ENCODE data around the gene SEL1L3. TPM values are rescaled to one million over a fixed set of nuclear protein-coding genes. Genes with fewer than 3 reads are reported as not detected.

SEL1L3 gene
- total RNA-seq, 1 donor: 83.5 TPM

GRCh38 chr4:25807102-25807728 lies 55.6 kb downstream of the SEL1L3 start:
- H3K4me3 ChIP-seq (ENCODE audit: low read depth, low read length): no peak overlapping the region
- DNase-seq (ENCODE audit: low read depth): no peak
- TF ChIP-seq CTCF (IDR thresholded peaks at IDR 0.05; ENCODE audit: insufficient read depth, low read length): no peak

GRCh38 chr4:25805255-25805860 lies 57.4 kb downstream of the SEL1L3 start:
- DNase-seq (ENCODE audit: low read depth): no peak
- no peak overlapping the region for H3K4me3 ChIP-seq (ENCODE audit: low read depth, low read length)
- TF ChIP-seq CTCF (IDR thresholded peaks at IDR 0.05; ENCODE audit: insufficient read depth, low read length): no peak

DNA sequence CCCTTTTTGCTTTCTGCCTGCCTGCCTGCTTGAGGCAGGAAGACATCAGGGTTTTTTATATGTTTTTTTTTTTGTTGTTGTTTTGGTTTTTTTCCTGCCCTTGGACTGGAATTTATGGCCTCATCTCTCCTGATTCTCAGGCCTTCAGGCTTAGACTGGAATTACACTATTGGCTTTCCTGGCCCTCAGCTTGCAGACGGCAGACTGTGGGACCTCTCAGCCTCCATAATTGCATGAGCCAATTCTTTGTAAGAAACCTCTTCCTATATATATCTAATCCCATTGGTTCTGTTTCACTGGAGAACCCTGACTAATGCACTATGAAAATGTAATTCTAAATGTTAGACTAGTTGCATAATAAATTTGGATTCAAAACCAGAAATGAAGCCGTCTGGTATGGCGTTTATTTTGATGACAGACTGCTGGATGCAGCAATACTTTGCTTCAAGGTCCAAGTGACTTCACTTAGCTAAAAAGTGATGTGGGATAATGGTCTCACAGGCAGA lies 59.0 kb downstream of the SEL1L3 start:
- DNase-seq (ENCODE audit: low read depth): no peak
- TF ChIP-seq CTCF (IDR thresholded peaks at IDR 0.05; ENCODE audit: insufficient read depth, low read length): peak; percentile 8
- H3K4me3 ChIP-seq (ENCODE audit: low read depth, low read length): no peak overlapping the region

DNA sequence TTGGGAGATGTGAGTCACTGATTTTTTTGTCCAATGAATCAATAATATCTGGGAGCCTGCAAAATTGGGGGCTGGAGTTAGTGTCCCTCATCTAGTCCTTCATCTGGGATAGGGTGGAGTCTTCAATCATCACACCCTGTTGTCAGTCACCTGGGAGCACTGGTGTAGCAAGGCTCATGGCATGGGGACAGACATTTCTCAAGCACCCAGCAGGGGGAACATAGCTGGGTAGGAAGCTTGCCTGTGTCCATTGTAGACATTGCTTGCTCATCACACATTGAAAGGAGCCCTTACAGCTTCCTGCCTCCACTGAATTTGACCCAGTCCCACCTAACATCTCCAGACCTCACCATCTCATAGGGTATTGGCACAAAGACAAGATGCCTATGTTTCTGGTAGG lies 61.2 kb downstream of the SEL1L3 start:
- H3K4me3 ChIP-seq (ENCODE audit: low read depth, low read length): no peak overlapping the region
- TF ChIP-seq CTCF (IDR thresholded peaks at IDR 0.05; ENCODE audit: insufficient read depth, low read length): no peak
- no peak for DNase-seq (ENCODE audit: low read depth)

DNA sequence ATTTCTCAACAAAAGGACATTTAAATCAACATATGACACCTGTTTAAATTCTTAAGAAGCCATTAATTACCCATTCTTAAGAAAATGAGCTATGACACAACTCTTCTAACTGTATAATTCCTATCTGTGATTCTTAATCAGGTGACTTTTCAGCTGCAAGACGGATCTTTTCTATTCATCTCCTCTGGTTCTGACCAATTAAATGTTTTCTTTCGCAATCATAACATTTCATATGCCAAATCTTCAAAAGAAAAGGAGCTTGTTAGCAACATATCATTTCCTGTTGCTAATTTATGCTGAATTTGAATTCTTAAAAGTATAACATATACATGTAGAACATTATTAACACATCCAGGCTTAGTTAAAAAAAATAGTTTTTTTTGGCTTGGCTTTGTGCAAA lies 62.5 kb downstream of the SEL1L3 start:
- no peak for TF ChIP-seq CTCF (IDR thresholded peaks at IDR 0.05; ENCODE audit: insufficient read depth, low read length)
- no peak overlapping the region for H3K4me3 ChIP-seq (ENCODE audit: low read depth, low read length)
- DNase-seq (ENCODE audit: low read depth): no peak

- H3K4me3 ChIP-seq (ENCODE audit: low read depth, low read length): no peak overlapping the region
Observed at GRCh38 chr4:25799522-25799921, 63.3 kb downstream of the SEL1L3 start.

More at GRCh38 chr4:25799522-25799921, 63.3 kb downstream of the SEL1L3 start:
- no peak for TF ChIP-seq CTCF (IDR thresholded peaks at IDR 0.05; ENCODE audit: insufficient read depth, low read length)
- no peak for DNase-seq (ENCODE audit: low read depth)
